Measurements from ENCODE around the gene INTS2. TPM values are rescaled to one million over a fixed set of nuclear protein-coding genes. Genes with fewer than 3 reads are reported as not detected.

The INTS2 gene
- total RNA-seq, 1 donor from 2014 or later, result 11.2 TPM

DNA sequence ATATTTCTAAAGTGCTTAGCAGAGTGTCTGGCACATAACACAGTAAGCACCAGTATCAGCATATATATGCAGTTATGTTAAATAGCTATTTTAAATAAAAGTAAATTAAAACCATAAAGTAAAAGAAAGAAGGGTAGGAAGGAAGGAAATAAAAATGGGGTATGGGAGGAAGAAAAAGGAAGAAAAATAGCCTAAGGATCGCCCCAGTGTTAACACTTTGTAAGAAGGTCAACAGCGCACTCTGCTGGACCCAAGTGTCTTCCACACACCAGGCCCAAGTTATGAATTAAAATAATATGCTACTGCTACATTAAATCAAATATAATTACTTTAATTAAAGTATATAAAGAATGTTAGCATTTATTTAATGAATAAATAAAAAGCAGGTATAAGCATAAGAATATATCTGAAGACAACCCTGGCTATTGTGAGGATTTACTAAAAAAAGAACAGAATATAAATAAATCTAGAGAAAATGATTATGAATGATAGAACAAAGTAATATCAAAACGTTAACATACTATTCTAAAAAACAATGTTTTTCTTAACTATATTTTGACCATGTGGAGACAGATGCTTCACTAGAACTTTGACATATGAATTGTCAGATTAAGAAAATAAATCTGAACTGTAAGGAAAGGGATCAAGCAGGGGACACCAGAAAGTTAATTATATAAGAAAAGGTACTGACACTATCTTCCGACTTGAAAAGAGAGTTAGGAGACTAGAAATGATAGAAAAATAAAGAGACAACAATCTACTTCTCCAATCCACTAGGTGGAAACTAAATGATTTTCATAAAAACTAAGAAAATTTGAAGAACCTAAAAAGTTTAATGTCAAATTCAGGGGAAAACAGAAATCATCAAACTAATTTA is 90.4 kb downstream of the INTS2 start:
- DNase-seq (ENCODE audit: extremely low spot score, unreplicated experiment), result no peak
- H3K27ac Mint-ChIP-seq (ENCODE audit: unreplicated experiment), result no peak overlapping the region
- H3K36me3 Mint-ChIP-seq (ENCODE audit: unreplicated experiment), result no peaks in the 10 kb centered on the region
- peak; percentile 89 for TF ChIP-seq CTCF (IDR thresholded peaks at IDR 0.05)
- H3K4me3 Mint-ChIP-seq (ENCODE audit: unreplicated experiment), result no peak overlapping the region
- peaks cover 19% of the 10 kb centered on the region for H3K4me1 Mint-ChIP-seq (ENCODE audit: unreplicated experiment)
- H3K9me3 Mint-ChIP-seq (ENCODE audit: unreplicated experiment), result no peaks in the 10 kb centered on the region
- H3K27me3 Mint-ChIP-seq (ENCODE audit: unreplicated experiment), result no peaks in the 10 kb centered on the region

GRCh38 chr17:61836266-61837174 is 91.3 kb downstream of the INTS2 start:
- no peaks in the 10 kb centered on the region for H3K36me3 Mint-ChIP-seq (ENCODE audit: unreplicated experiment)
- DNase-seq (ENCODE audit: extremely low spot score, unreplicated experiment), result no peak
- H3K4me1 Mint-ChIP-seq (ENCODE audit: unreplicated experiment), result peaks cover 19% of the 10 kb centered on the region
- H3K27me3 Mint-ChIP-seq (ENCODE audit: unreplicated experiment), result no peaks in the 10 kb centered on the region
- no peak for TF ChIP-seq CTCF (IDR thresholded peaks at IDR 0.05)
- H3K4me3 Mint-ChIP-seq (ENCODE audit: unreplicated experiment), result no peak overlapping the region
- H3K27ac Mint-ChIP-seq (ENCODE audit: unreplicated experiment), result no peak overlapping the region
- H3K9me3 Mint-ChIP-seq (ENCODE audit: unreplicated experiment), result no peaks in the 10 kb centered on the region

DNA sequence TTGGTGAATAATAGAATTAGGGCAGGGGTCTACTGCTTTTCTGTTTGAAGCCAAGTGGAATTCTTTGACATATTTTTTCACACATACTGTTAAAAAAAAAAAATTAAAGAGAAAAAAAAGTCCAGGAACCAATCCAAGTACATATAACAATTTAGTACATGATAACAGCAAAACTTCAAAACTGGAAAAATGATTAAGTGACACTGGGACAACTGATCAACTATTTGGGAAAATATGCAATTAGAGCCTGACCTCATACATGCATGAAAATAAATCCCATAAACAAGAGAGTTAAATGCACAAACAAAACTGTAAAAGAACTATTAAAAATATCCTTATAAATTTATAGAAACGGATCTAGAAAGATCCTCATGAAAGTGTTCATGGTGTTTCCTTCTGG is 92.2 kb downstream of the INTS2 start:
- H3K36me3 Mint-ChIP-seq (ENCODE audit: unreplicated experiment), result no peaks in the 10 kb centered on the region
- DNase-seq (ENCODE audit: extremely low spot score, unreplicated experiment), result no peak
- H3K27me3 Mint-ChIP-seq (ENCODE audit: unreplicated experiment), result no peaks in the 10 kb centered on the region
- TF ChIP-seq CTCF (IDR thresholded peaks at IDR 0.05), result no peak
- H3K27ac Mint-ChIP-seq (ENCODE audit: unreplicated experiment), result no peak overlapping the region
- H3K9me3 Mint-ChIP-seq (ENCODE audit: unreplicated experiment), result no peaks in the 10 kb centered on the region
- peaks cover 19% of the 10 kb centered on the region for H3K4me1 Mint-ChIP-seq (ENCODE audit: unreplicated experiment)
- no peak overlapping the region for H3K4me3 Mint-ChIP-seq (ENCODE audit: unreplicated experiment)

- H3K27me3 Mint-ChIP-seq (ENCODE audit: unreplicated experiment), result no peaks in the 10 kb centered on the region
- peaks cover 19% of the 10 kb centered on the region for H3K4me1 Mint-ChIP-seq (ENCODE audit: unreplicated experiment)
- H3K27ac Mint-ChIP-seq (ENCODE audit: unreplicated experiment), result peak overlapping the region; percentile 18
- DNase-seq (ENCODE audit: extremely low spot score, unreplicated experiment), result no peak
- H3K36me3 Mint-ChIP-seq (ENCODE audit: unreplicated experiment), result no peaks in the 10 kb centered on the region
- TF ChIP-seq CTCF (IDR thresholded peaks at IDR 0.05), result no peak
- no peak overlapping the region for H3K4me3 Mint-ChIP-seq (ENCODE audit: unreplicated experiment)
- no peaks in the 10 kb centered on the region for H3K9me3 Mint-ChIP-seq (ENCODE audit: unreplicated experiment)
These were observed 93.2 kb downstream of the INTS2 start for GRCh38 chr17:61834610-61835009.
